NOMO-1 treated with dmso at 0.1 percent for 144 hours (cell line): ENCODE results near the gene IGDCC3.

Experiments
- DNase-seq: peaks from one replicate; lab custom pipeline; 2025; ENCODE audit not compliant: unreplicated experiment; lab: John Stamatoyannopoulos, UW

IGDCC3 gene

DNA sequence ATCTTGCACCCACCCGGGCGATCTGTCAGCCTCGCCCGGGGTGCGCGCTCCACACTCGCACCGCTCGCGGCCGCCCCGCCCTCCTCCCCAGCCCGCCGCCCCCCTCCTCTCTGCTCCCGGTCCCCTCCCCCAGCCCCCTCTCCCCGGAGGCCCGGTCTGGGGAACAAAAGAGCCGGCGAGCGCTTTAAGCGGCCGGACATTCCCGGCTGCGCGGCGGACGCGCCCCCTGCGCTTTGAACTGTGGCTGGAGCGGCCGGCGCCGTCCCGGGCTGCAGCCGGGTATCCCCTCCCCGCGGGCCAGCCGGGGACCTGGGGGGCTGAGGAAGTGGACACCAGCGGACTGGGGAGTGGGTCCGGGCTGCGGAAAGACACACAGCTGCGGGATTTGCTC is at the start of gene IGDCC3:
Gene IGDCC3, minus strand, starts transcription at position 27 of the 391 bp plus-strand sequence. CDS start 214 bp downstream, outside the sequence.
- no peak for DNase-seq

- DNase-seq = no peak
These were observed 48.5 kb upstream of the IGDCC3 start for GRCh38 chr15:65426216-65426853.

- no peak for DNase-seq
These were observed 46.9 kb upstream of the IGDCC3 start for GRCh38 chr15:65424683-65425082.

- DNase-seq = no peak
These were observed 46.3 kb upstream of the IGDCC3 start for GRCh38 chr15:65423976-65424679.

DNA sequence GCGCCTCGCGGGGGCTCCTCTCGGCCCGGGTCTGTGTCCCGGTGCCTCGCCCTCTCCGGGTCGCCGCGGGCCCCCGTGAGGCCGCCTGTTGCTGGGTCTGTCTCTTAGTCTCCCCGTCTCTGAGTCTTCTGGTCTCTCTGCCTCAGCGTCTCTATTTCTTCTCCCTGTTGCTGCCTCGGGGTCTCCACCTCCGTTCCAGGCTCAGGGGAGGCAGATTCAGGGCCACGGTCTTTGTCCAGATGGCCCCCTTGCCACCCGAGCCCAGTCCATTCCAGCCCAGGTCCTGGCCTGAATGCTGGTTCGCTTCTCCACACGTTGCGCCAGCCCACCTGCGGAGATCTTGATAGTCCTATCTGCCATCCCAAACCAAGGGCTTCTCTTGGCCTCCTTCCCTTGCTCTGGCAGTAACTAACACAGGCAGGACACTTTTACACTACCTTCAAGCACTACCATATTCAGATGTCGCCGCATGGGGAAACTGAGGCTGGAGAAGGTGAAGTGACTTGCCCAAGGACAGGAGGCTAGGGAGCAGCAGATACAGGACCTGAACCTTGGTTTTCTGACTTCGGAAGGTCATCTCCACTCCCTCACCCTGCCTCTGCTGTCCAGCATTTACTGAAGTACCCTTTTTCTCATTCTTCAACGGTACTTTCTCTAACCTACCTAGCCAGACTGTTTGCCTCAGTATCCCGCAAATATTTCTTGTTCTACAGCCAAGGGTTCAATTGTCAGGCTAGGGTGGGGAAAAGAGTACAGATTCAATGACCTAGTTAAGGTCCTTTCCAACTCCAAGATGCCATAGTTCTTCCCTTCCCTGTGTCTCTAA is 45.6 kb upstream of the IGDCC3 start:
- no peak for DNase-seq

GRCh38 chr15:65421360-65422215 is 43.8 kb upstream of the IGDCC3 start:
- DNase-seq = no peak

DNA sequence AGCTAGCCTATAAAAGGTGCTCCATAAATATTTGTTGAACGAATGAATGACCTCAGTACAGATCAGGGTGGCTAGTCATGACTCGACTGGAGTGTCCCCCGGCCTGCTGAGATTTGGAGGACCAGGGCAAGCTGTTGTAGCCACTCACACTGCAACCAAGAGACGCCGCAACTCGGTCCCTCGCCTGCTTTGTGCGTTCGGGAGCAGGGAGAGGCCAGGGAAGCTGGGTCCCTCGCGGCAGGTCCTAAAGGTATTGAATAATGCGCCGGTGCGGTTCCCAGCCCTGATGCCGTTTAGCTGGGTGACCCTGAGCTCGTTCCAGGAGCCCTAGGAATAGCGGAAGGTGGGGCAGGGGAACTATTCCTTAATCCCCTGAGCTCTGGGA is 43.2 kb upstream of the IGDCC3 start:
- no peak for DNase-seq

DNA sequence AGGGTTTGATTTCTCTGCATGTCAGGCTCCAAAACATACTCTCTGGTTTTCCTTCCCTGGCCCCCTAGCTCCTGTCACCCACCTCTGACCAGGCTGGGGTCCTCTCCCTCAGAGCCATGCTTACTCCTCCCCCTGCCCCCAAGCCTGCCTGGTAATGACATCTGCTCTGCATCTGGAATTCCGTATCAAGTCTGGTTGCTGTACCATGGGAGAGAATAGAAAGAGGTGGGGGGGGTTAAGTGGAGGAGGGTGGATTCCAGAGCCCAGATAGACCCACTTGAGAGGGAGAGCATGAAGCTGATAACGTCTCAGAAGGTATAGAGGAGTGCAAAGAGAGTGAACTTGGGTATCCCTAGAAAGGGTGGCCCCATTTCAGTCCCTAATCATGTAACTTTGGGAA is 40.8 kb upstream of the IGDCC3 start:
- no peak for DNase-seq

DNA sequence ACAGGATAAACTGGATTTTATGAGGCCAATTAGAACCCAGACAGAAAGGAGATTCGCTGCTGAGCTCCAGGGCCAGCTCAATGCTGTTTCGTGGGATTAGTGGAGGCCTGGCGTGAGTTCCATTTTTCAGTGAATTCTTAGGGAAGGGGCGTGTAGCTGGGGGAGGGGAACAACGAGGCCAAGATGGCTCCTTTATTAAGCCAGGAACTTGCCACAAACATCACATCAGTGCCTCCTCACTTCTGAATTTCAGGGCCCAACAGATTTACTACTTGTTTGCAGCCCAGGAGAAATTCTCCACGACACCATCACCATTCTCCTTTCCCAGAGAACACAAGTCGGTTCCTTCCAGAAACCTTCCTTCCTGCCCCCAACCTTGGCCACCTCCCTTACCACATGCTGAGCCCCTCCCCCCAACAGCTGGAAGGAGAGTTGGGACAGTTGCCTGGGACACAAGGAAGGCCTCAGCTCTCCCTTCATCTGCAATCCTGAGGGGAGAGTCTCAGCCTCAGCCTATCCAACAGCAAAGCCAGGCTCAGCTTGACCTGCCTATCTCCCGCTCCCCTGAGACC is 39.1 kb upstream of the IGDCC3 start:
- DNase-seq = no peak

DNA sequence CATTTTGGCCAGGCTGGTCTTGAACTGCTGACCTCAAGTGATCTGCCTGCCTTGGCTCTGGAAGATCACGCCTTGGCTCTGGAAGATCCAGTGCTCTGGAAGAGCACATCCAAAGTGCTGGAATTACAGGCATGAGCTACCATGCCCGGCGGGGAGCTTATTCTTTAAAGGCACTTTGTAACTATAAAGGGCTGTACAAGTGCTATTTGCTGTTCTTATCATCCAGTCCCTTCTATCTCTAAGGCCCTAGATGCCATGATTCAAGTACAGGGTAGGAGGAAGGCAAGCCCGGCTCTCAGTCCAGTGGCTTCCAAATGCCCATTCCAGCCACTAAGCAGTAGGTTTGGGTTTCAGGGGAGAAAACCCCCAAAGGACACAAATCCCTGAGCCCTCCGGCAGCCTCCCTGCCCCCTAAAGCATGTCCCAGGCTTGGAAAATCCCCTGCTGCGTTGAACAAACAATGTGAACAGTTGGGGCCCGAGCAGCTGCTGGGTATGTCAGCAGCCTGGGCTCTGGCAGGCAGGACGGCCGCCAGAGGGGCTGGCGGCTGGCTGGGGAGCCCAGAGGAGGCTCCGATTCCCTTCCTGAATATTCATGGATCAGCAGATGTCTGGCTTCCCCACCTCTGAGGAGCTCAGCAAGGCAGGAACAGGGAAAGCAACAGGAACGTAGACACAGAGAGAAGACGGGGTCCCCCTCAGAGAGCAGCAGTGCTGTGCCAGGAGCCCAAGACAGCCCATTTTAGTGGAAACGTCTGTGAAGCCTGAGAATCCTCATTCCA is 37.2 kb upstream of the IGDCC3 start:
- no peak for DNase-seq

DNA sequence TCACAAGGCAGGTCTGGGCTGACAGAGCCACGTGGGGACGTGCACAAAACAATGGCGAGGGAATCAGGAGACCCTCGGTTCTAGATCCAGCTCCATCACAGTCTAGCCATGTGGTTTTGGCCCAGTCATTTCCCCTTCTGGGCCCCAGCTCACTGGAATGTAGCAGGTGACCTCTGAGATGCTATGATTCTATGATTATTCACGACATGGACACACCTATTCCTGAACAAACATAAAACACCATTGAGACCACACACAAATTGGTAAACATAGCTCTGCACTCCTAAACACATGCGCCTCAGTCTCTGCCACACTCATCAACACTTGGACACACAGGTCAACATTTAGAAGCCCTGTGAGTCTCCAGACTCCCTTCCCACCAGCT is 36.0 kb upstream of the IGDCC3 start:
- DNase-seq = no peak

DNA sequence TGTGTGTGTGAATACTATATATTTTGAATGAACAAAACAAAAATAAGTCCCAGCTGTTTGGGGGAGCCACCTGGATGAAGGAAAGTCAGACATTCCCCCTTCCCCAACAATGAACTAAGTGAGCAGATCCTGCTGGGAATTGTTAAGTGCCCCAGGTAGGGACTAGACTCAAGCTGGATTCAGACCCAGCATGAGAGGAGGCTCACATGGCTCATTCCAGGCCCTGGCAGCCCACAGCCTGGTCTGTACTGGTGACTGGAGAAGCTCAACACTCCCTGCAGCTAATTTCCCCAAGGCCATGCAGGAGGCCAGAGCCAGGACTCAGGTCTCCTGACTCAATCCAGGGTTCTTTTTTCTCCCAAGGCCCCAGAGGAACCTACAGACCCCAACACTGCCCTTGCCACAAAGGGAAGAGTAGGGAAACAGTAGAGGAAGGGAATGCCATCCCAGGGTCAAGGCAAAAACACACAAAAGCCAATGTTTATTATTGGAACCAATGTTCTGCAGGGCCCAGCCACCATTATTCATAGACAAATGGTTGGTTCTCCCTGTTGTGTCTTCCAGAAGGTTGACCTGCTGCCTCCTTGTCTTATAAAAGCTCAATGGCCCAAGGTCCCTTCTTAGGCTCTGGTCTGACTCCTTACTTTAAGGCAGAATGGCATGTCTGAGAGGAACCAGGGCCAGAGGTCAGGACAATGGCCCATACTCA is 35.4 kb upstream of the IGDCC3 start:
- DNase-seq = no peak

GRCh38 chr15:65412556-65412955 is 34.8 kb upstream of the IGDCC3 start:
- DNase-seq = no peak

DNA sequence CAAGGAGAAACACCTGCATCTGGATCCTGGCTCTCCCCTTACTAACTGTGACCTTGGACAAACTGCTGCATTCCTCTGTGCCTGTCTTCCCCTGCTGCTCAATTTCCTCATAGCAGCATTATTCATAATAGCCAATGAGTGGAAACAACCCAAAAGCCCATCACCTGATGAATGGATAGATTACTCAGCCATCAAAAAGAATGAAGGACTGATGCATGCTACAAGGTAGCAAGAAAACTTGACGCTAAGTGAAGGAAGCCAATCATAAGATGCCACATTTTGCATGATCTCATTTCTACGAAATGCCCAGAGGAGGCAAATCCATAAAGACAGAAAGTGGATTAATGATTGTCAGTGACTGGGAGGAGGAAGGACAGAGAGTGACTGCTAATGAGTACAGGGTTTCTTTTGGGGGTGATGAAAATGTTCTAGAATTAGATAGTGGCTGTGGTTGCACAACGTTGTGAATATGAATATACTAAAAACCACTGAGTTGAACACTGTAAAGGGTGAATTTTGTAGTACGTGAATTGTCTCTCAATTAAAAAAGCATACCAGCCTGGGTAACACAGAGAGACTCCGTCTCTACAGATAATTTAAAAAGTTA is 33.8 kb upstream of the IGDCC3 start:
- DNase-seq = no peak

DNA sequence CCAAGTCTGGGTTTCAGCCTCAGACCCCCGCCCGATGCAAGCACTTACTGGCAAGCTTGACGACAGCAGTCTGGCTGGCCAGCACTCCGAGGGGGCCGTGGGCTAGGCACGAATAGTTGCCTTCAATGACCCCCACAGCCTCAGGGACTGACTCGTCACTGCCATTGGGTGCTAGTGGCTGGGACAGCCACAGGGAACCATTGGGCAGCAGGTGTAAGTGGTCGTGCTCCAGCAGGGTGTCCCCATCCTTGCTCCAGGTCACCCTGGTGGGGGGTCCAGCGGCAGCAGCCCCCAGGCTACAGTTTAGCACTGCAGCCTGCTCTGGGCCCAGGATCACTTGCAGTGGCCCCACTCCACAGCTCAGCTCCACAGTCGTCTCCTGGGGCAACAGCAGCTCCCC is 33.2 kb upstream of the IGDCC3 start:
- no peak for DNase-seq

- DNase-seq = no peak
These were observed 32.2 kb upstream of the IGDCC3 start for GRCh38 chr15:65410036-65410435.

DNA sequence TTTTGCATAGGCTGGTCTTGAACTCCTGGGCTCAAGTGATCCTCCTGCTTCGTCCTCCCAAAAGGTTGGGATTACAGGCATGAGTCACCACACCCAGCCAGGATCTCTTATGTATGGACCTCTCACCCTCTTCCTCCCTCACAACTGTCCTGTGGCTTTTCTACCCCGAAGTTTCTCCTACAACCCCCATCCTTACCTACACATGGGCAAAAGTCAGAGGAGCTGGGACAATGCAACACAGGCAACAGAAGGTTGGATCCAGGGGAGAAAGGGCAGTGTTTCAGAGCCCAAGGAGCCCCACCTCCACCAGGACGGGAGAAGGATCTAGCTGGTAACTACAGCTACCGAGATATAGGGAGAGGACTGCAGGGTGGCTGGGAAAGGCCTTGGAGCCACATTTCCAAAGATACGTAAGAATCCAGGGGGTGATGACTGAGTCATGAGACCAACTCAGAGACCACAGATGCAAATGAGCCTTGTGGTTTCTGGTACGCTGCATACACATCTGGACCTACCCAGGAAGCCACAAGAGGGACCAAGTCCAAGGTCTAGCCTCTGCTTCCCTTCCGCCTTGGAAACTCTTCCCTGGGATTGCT is 31.3 kb upstream of the IGDCC3 start:
- no peak for DNase-seq

- no peak for DNase-seq
These were observed 30.7 kb upstream of the IGDCC3 start for GRCh38 chr15:65408324-65409035.
